Liver (tissue), 9 donors: ENCODE measurements around the gene HIPK3. TPM values are rescaled to one million over a fixed set of nuclear protein-coding genes. Genes with fewer than 3 reads are reported as not detected.

Experiments used
- DNase-seq: peaks from one replicate; pipeline ENCODE4 v3.0.0-alpha.2; 2017; ENCODE audit warnings: low spot score
- H3K27ac ChIP-seq, 2 donors: one replicate each; pipeline ENCODE4 v1.7.0; 2013; ENCODE audit warnings: inconsistent platforms in 2 of 2, low read length in 2 of 2, control low read depth in 1 of 2, low read depth in 1 of 2, mild to moderate bottlenecking in 1 of 2
- H3K27me3 ChIP-seq, 4 donors: one replicate each; pipeline versions ENCODE4 v1.6.1 to v1.7.0; 2013; ENCODE audit warnings: low read length in 3 of 4, inconsistent platforms in 1 of 4, mild to moderate bottlenecking in 1 of 4, moderate library complexity in 1 of 4; ENCODE audit not compliant: control insufficient read depth in 4 of 4, insufficient read depth in 4 of 4
- H3K36me3 ChIP-seq, 4 donors: one replicate each; pipeline versions ENCODE4 v1.6.1 to v1.7.0; 2013; ENCODE audit warnings: low read length in 3 of 4, mild to moderate bottlenecking in 3 of 4, low read depth in 1 of 4, moderate library complexity in 1 of 4; ENCODE audit not compliant: control insufficient read depth in 4 of 4, insufficient read depth in 3 of 4
- H3K4me1 ChIP-seq, 4 donors: one replicate each; pipeline versions ENCODE4 v1.6.1 to v1.7.0; 2013; ENCODE audit warnings: low read length in 3 of 4, mild to moderate bottlenecking in 3 of 4, moderate library complexity in 1 of 4; ENCODE audit not compliant: control insufficient read depth in 4 of 4, insufficient read depth in 4 of 4
- H3K4me3 ChIP-seq, 3 donors: one replicate each; pipeline versions ENCODE4 v1.6.1 to v1.7.0; 2013; ENCODE audit warnings: low read length in 3 of 3, control low read depth in 1 of 3, low read depth in 1 of 3, mild to moderate bottlenecking in 1 of 3
- H3K9ac ChIP-seq, 2 donors: one replicate each; pipeline ENCODE4 v1.7.0; 2013; ENCODE audit warnings: low read length in 2 of 2, mild to moderate bottlenecking in 2 of 2, moderate library complexity in 2 of 2, control low read depth in 1 of 2, low read depth in 1 of 2
- H3K9me3 ChIP-seq, 4 donors: one replicate each; pipeline versions ENCODE4 v1.6.1 to v1.7.0; 2013; ENCODE audit warnings: low read length in 3 of 4; ENCODE audit not compliant: control insufficient read depth in 4 of 4
- ATF3 ChIP-seq: IDR thresholded peaks from 2 replicates; pipeline ENCODE4 v1.6.1; 2016; ENCODE audit warnings: antibody characterized with exemption
- EGR1 ChIP-seq, 2 donors: IDR thresholded peaks; 2 replicates each; pipeline ENCODE4 v1.6.1; 2016 to 2018; ENCODE audit warnings: antibody characterized with exemption in 2 of 2, low read depth in 2 of 2
- FOXA1 ChIP-seq: IDR thresholded peaks from 2 replicates; pipeline ENCODE4 v1.6.1; 2016; ENCODE audit warnings: antibody characterized with exemption
- FOXA2 ChIP-seq: IDR thresholded peaks from 2 replicates; pipeline ENCODE4 v1.6.1; 2016; ENCODE audit warnings: antibody characterized with exemption
- GABPA ChIP-seq, 2 donors: IDR thresholded peaks in 1 of 2; conservative IDR thresholded peaks in 1 of 2; 2 replicates each; pipeline ENCODE4 v1.6.1; 2016; ENCODE audit warnings: antibody characterized with exemption in 2 of 2, mild to moderate bottlenecking in 1 of 2, moderate library complexity in 1 of 2
- HNF4A ChIP-seq, 2 donors: conservative IDR thresholded peaks; 2 replicates each; pipeline ENCODE4 v1.6.1; 2016; ENCODE audit warnings: antibody characterized with exemption in 2 of 2, mild to moderate bottlenecking in 2 of 2
- HNF4G ChIP-seq: IDR thresholded peaks from 2 replicates; pipeline ENCODE4 v1.6.1; 2016; ENCODE audit warnings: antibody characterized with exemption
- JUND ChIP-seq, 2 donors: IDR thresholded peaks; 2 replicates each; pipeline ENCODE4 v1.6.1; 2016; ENCODE audit warnings: antibody characterized with exemption in 2 of 2
- MAX ChIP-seq: IDR thresholded peaks from 2 replicates; pipeline ENCODE4 v1.6.1; 2016; ENCODE audit warnings: antibody characterized with exemption
- NR2F2 ChIP-seq: IDR thresholded peaks from 2 replicates; pipeline ENCODE4 v1.6.1; 2016; ENCODE audit warnings: antibody characterized with exemption
- RAD21 ChIP-seq, 2 donors: IDR thresholded peaks; 2 replicates each; pipeline ENCODE4 v1.6.1; 2016; ENCODE audit warnings: antibody characterized with exemption in 2 of 2, mild to moderate bottlenecking in 2 of 2
- REST ChIP-seq: IDR thresholded peaks from 2 replicates; pipeline ENCODE4 v1.6.1; 2016; ENCODE audit warnings: antibody characterized with exemption, mild to moderate bottlenecking
- RXRA ChIP-seq, 2 donors: IDR thresholded peaks; 2 replicates each; pipeline ENCODE4 v1.6.1; 2017 to 2018; ENCODE audit warnings: antibody characterized with exemption in 2 of 2, mild to moderate bottlenecking in 1 of 2
- SP1 ChIP-seq: IDR thresholded peaks from 2 replicates; pipeline ENCODE4 v1.6.1; 2018; ENCODE audit warnings: antibody characterized with exemption, mild to moderate bottlenecking
- TAF1 ChIP-seq: conservative IDR thresholded peaks from 2 replicates; pipeline ENCODE4 v1.6.1; 2016; ENCODE audit warnings: antibody characterized with exemption, mild to moderate bottlenecking
- YY1 ChIP-seq: IDR thresholded peaks from 2 replicates; pipeline ENCODE4 v1.6.1; 2016; ENCODE audit warnings: antibody characterized with exemption, mild to moderate bottlenecking
- WGBS: extraction: QIAGEN DNeasy Blood & Tissue Kit; methylation state at CpG from one replicate; pipeline ENCODE4 v1.1.7; 2013; 5-methylcytosine and 5-hydroxymethylcytosine counted together
- polyA plus RNA-seq, 2 donors: library from polyadenylated mRNA; stranded (reverse) in 1 of 2; unstranded in 1 of 2; fragments of 200-250 nt in 1 of 2; fragments of >200 nt in 1 of 2; fragmentation: Nextera tagmentation in 1 of 2; extraction: Ambion mirVana in 1 of 2; gene quantifications; one replicate each; pipeline versions ENCODE4 v1.2.1 to v1.2.3, GENCODE V29; 2013 to 2015
- total RNA-seq, 2 donors: library from RNA; depleted of rRNA; stranded (reverse); fragments of >200 nt; gene quantifications; one replicate each; pipeline ENCODE4 v1.2.3, GENCODE V29; 2014
- TF ChIP-seq, protein P1 (sequence below): IDR thresholded peaks from 2 replicates; pipeline ENCODE4 v1.6.1; 2016; ENCODE audit warnings: antibody characterized with exemption
- TF ChIP-seq, protein P2 (sequence below): fragments of 150-350 bp; IDR thresholded peaks from 2 replicates; pipeline ENCODE4 v1.5.1; 2017; ENCODE audit warnings: improper control_type of control experiment, low read depth, low read length; ENCODE audit not compliant: missing input control
- donor health status: healthy.
- donor health status: healthy.
- donor health status: healthy.
- donor health status: healthy.
- donor health status: healthy.

Gene HIPK3
- total and polyA plus RNA-seq, 4 donors: 12.0 to 67.5 (median 27.6) TPM

- H3K9me3 ChIP-seq: no peaks in the 10 kb centered on the region
- WGBS: 83% methylated on average over 6 of the region's 6 CpGs
- H3K4me1 ChIP-seq: peaks cover 0 to 2% (median 0%) of the 10 kb centered on the region in 4 donors
- TF ChIP-seq SP1: no peak
- TF ChIP-seq RAD21 (IDR thresholded peaks at IDR 0.05): no peak
- no peak for TF ChIP-seq RXRA (IDR thresholded peaks at IDR 0.05)
- no peak for TF ChIP-seq HNF4G
- TF ChIP-seq FOXA1: no peak
- no peak for TF ChIP-seq FOXA2
- TF ChIP-seq ATF3: no peak
- TF ChIP-seq, protein P1, sequence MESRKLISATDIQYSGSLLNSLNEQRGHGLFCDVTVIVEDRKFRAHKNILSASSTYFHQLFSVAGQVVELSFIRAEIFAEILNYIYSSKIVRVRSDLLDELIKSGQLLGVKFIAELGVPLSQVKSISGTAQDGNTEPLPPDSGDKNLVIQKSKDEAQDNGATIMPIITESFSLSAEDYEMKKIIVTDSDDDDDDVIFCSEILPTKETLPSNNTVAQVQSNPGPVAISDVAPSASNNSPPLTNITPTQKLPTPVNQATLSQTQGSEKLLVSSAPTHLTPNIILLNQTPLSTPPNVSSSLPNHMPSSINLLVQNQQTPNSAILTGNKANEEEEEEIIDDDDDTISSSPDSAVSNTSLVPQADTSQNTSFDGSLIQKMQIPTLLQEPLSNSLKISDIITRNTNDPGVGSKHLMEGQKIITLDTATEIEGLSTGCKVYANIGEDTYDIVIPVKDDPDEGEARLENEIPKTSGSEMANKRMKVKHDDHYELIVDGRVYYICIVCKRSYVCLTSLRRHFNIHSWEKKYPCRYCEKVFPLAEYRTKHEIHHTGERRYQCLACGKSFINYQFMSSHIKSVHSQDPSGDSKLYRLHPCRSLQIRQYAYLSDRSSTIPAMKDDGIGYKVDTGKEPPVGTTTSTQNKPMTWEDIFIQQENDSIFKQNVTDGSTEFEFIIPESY: no peak
- no peak for TF ChIP-seq EGR1 (IDR thresholded peaks at IDR 0.05; ENCODE audit: low read depth in 2 of 2)
- no peak for TF ChIP-seq HNF4A (conservative IDR thresholded peaks at IDR 0.05)
- no peak for TF ChIP-seq JUND (IDR thresholded peaks at IDR 0.05)
- TF ChIP-seq MAX: no peak
- TF ChIP-seq TAF1: no peak
- H3K27ac ChIP-seq: no peak overlapping the region
- H3K4me3 ChIP-seq: no peak overlapping the region
- no peaks in the 10 kb centered on the region for H3K36me3 ChIP-seq
- no peak for DNase-seq
- no peaks in the 10 kb centered on the region for H3K27me3 ChIP-seq
- H3K9ac ChIP-seq: no peak overlapping the region
These were observed 20.1 kb upstream of the HIPK3 start for GRCh38 chr11:33237039-33237597.

- TF ChIP-seq RXRA (IDR thresholded peaks at IDR 0.05) (no peak), YY1 (no peak), REST (no peak), RAD21 (IDR thresholded peaks at IDR 0.05) (no peak), TAF1 (no peak), JUND (IDR thresholded peaks at IDR 0.05) (no peak), HNF4A (conservative IDR thresholded peaks at IDR 0.05) (no peak), HNF4G (no peak), NR2F2 (no peak), FOXA1 (no peak), FOXA2 (no peak), ATF3 (no peak), SP1 (no peak), GABPA (IDR thresholded peaks at IDR 0.05 in 1 of 2, conservative IDR thresholded peaks at IDR 0.05 in 1 of 2) (no peak), MAX (no peak), EGR1 (IDR thresholded peaks at IDR 0.05; ENCODE audit: low read depth in 2 of 2) (no peak)
- TF ChIP-seq, protein P2, sequence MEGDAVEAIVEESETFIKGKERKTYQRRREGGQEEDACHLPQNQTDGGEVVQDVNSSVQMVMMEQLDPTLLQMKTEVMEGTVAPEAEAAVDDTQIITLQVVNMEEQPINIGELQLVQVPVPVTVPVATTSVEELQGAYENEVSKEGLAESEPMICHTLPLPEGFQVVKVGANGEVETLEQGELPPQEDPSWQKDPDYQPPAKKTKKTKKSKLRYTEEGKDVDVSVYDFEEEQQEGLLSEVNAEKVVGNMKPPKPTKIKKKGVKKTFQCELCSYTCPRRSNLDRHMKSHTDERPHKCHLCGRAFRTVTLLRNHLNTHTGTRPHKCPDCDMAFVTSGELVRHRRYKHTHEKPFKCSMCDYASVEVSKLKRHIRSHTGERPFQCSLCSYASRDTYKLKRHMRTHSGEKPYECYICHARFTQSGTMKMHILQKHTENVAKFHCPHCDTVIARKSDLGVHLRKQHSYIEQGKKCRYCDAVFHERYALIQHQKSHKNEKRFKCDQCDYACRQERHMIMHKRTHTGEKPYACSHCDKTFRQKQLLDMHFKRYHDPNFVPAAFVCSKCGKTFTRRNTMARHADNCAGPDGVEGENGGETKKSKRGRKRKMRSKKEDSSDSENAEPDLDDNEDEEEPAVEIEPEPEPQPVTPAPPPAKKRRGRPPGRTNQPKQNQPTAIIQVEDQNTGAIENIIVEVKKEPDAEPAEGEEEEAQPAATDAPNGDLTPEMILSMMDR: no peak
- TF ChIP-seq, protein P1: no peak
These were observed 14.6 kb upstream of the HIPK3 start for GRCh38 chr11:33242575-33242974.

More at GRCh38 chr11:33242575-33242974, 14.6 kb upstream of the HIPK3 start:
- no peak overlapping the region for H3K4me3 ChIP-seq
- no peaks in the 10 kb centered on the region for H3K4me1 ChIP-seq
- no peak for DNase-seq
- H3K9ac ChIP-seq: no peak overlapping the region
- no peak overlapping the region for H3K27ac ChIP-seq
- 76% methylated on average over 2 of the region's 2 CpGs for WGBS
- H3K9me3 ChIP-seq: no peaks in the 10 kb centered on the region
- no peaks in the 10 kb centered on the region for H3K27me3 ChIP-seq
- H3K36me3 ChIP-seq: no peaks in the 10 kb centered on the region
